GM19455 (cell line): Measurements from ENCODE around the gene C1QTNF6.
"Not testable (repeated sequence)": the region's sequence is repeated elsewhere in the genome, so short reads cannot be mapped to it uniquely, and the experiment has no call there.

Source experiments
- ATAC-seq: cut with Tn5 transposase; IDR thresholded peaks from one replicate; pipeline ENCODE4 v1.9.1; 2021; ENCODE audit not compliant: unreplicated experiment

C1QTNF6 gene

GRCh38 chr22:37207981-37208380, 19.9 kb upstream of the C1QTNF6 start:
- no peak for ATAC-seq

- ATAC-seq, result no peak
Observed at GRCh38 chr22:37206841-37207821, 19.1 kb upstream of the C1QTNF6 start.

GRCh38 chr22:37206118-37206840, 18.2 kb upstream of the C1QTNF6 start:
- ATAC-seq, result no peak

GRCh38 chr22:37205046-37205445, 17.0 kb upstream of the C1QTNF6 start:
- no peak for ATAC-seq

- no peak for ATAC-seq
Observed at GRCh38 chr22:37204045-37204655, 16.1 kb upstream of the C1QTNF6 start.

GRCh38 chr22:37203354-37204044, 15.5 kb upstream of the C1QTNF6 start:
- no peak for ATAC-seq

GRCh38 chr22:37202716-37203115, 14.7 kb upstream of the C1QTNF6 start:
- ATAC-seq, result no peak

- ATAC-seq, result no peak
Observed at GRCh38 chr22:37202001-37202555, 14.0 kb upstream of the C1QTNF6 start.

GRCh38 chr22:37201443-37201820, 13.4 kb upstream of the C1QTNF6 start:
- not testable (repeated sequence) for ATAC-seq

GRCh38 chr22:37199760-37200108, 11.7 kb upstream of the C1QTNF6 start:
- no peak for ATAC-seq

GRCh38 chr22:37199103-37199759, 11.2 kb upstream of the C1QTNF6 start:
- ATAC-seq, result peak; percentile 89

GRCh38 chr22:37198258-37199102, 10.4 kb upstream of the C1QTNF6 start:
- no peak for ATAC-seq

GRCh38 chr22:37197451-37198257, 9.6 kb upstream of the C1QTNF6 start:
- ATAC-seq, result no peak

- no peak for ATAC-seq
Observed at GRCh38 chr22:37196539-37197450, 8.7 kb upstream of the C1QTNF6 start.

GRCh38 chr22:37195921-37196320, 7.9 kb upstream of the C1QTNF6 start:
- no peak for ATAC-seq

- no peak for ATAC-seq
Observed at GRCh38 chr22:37194750-37195149, 6.7 kb upstream of the C1QTNF6 start.

GRCh38 chr22:37193629-37194191, 5.7 kb upstream of the C1QTNF6 start:
- no peak for ATAC-seq
